Right lobe of liver (tissue), 6 donors: ENCODE measurements around the gene HELZ. TPM values are rescaled to one million over a fixed set of nuclear protein-coding genes. Genes with fewer than 3 reads are reported as not detected.
"Not testable (repeated sequence)": the region's sequence is repeated elsewhere in the genome, so short reads cannot be mapped to it uniquely, and the experiment has no call there.

Source experiments
- ATAC-seq, 4 donors: fragments of 200-7000 bp; cut with Tn5 transposase; one replicate each; pipeline ENCODE4 v1.9.1; 2020; ENCODE audit warnings: mild to moderate bottlenecking in 4 of 4, moderate library complexity in 4 of 4
- DNase-seq, 3 donors: peaks; one replicate each; pipeline ENCODE4 v3.0.0-alpha.2; 2020
- H3K27ac ChIP-seq, 3 donors: fragments of 200-600 bp; one replicate each; pipeline ENCODE4 v1.8.0; 2022
- H3K27me3 ChIP-seq, 2 donors: fragments of 200-600 bp; one replicate each; pipeline ENCODE4 v1.8.0; 2022
- H3K36me3 ChIP-seq, 4 donors: fragments of 200-600 bp; sonication (generic) in 1 of 4; one replicate each; pipeline versions ENCODE4 v1.5.1 to v1.8.0; 2017 to 2022; ENCODE audit warnings: control low read depth in 1 of 4
- H3K4me1 ChIP-seq, 4 donors: fragments of 200-600 bp; sonication (generic) in 1 of 4; one replicate each; pipeline versions ENCODE4 v1.5.1 to v1.8.0; 2017 to 2022; ENCODE audit warnings: control low read depth in 1 of 4
- H3K4me3 ChIP-seq, 3 donors: fragments of 200-600 bp; one replicate each; pipeline ENCODE4 v1.8.0; 2022
- H3K9me3 ChIP-seq, 4 donors: fragments of 200-600 bp; sonication (generic) in 1 of 4; one replicate each; pipeline versions ENCODE4 v1.5.1 to v1.8.0; 2017 to 2022; ENCODE audit warnings: control low read depth in 1 of 4
- CTCF ChIP-seq, 4 donors: fragments of 200-600 bp in 3 of 4; fragments of 450-650 bp in 1 of 4; IDR thresholded peaks; one replicate each; pipeline versions ENCODE4 v1.5.1 to v1.8.0; 2016 to 2022; ENCODE audit warnings: antibody characterized with exemption in 4 of 4, mild to moderate bottlenecking in 2 of 4
- POLR2A ChIP-seq: fragments of 450-650 bp; IDR thresholded peaks from one replicate; pipeline ENCODE4 v1.6.1; 2017; ENCODE audit warnings: antibody characterized with exemption, mild to moderate bottlenecking
- WGBS: methylation state at CpG from one replicate; pipeline ENCODE4 v1.1.6; 2018; ENCODE audit warnings: low coverage, low lambda C conversion rate; ENCODE audit not compliant: insufficient coverage; ENCODE audit errors: missing lambda C conversion rate; 5-methylcytosine and 5-hydroxymethylcytosine counted together
- intact Hi-C, 2 donors: fragments of 100-400 bp; cut with DNase I; formaldehyde crosslinking; loops; one replicate each; pipeline versions ENCODE4 v1.11.2 to v1.14.1; 2022
- total RNA-seq, 6 experiments: library from RNA; depleted of rRNA in 2 of 6; stranded (reverse); fragments of >200 nt in 2 of 6; fragmentation: NEBNext Ultra II Directional in 3 of 6; extraction: Animal tissue kit (Norgen Biotek cat#: 25700) in 3 of 6; gene quantifications; one replicate each; pipeline versions ENCODE4 v1.1.0 to v1.2.4, GENCODE V29; 2016 to 2023
- donor health status: DM: no; HTN: yes; CAD: no.
- donor health status: DM: no; HTN: no; CAD: no.
- donor health status: DM: no; HTN: no; CAD: no.
- donor health status: DM: no; HTN: yes; CAD: no.
- donor health status: DM: no; HTN: yes; CAD: no.

Gene HELZ
- total RNA-seq, 6 experiments from 2014 or later = 24.2 to 33.6 (median 30.9) TPM

GRCh38 chr17:67203818-67204217, 41.2 kb downstream of the HELZ start:
- intact Hi-C loops = no loop called here
- no peak for DNase-seq

GRCh38 chr17:67202503-67202902, 42.5 kb downstream of the HELZ start:
- ATAC-seq (no peak), DNase-seq (no peak)
- peaks cover 0 to 33% (median 5%) of the 10 kb centered on the region in 4 donors for H3K36me3 ChIP-seq
- no peaks in the 10 kb centered on the region for H3K4me1 ChIP-seq
- no peak overlapping the region for H3K27ac ChIP-seq
- no peak overlapping the region for H3K4me3 ChIP-seq
- no peaks in the 10 kb centered on the region for H3K27me3 ChIP-seq
- no peak for TF ChIP-seq CTCF (IDR thresholded peaks at IDR 0.05)
- no peak for TF ChIP-seq POLR2A
- 90% methylated on average over 1 of the region's 1 CpG for WGBS
- intact Hi-C loops = no loop called here
- no peaks in the 10 kb centered on the region for H3K9me3 ChIP-seq

More at GRCh38 chr17:67203818-67204217, 41.2 kb downstream of the HELZ start:
- Histone ChIP-seq H3K9me3 (no peaks in the 10 kb centered on the region), H3K4me1 (no peaks in the 10 kb centered on the region), H3K4me3 (no peak overlapping the region), H3K36me3 (peaks cover 0 to 33% (median 5%) of the 10 kb centered on the region in 4 donors), H3K27me3 (no peaks in the 10 kb centered on the region), H3K27ac (no peak overlapping the region)
- no peak for ATAC-seq
- TF ChIP-seq POLR2A (no peak), CTCF (IDR thresholded peaks at IDR 0.05) (no peak)

GRCh38 chr17:67200727-67201301, 44.2 kb downstream of the HELZ start:
- WGBS = 94% methylated on average over 4 of the region's 4 CpGs
- DNase-seq = no peak
- intact Hi-C loops = no loop called here
- H3K4me3 ChIP-seq = no peak overlapping the region
- H3K27ac ChIP-seq = no peak overlapping the region
- peaks cover 0 to 33% (median 5%) of the 10 kb centered on the region in 4 donors for H3K36me3 ChIP-seq
- H3K4me1 ChIP-seq = no peaks in the 10 kb centered on the region
- no peaks in the 10 kb centered on the region for H3K9me3 ChIP-seq
- peak; percentile 36 to 60 (median 49) for ATAC-seq
- no peak for TF ChIP-seq POLR2A
- peak; percentile 32 to 44 (median 38) for TF ChIP-seq CTCF (IDR thresholded peaks at IDR 0.05)
- no peaks in the 10 kb centered on the region for H3K27me3 ChIP-seq

GRCh38 chr17:67198131-67198530, 46.9 kb downstream of the HELZ start:
- no peaks in the 10 kb centered on the region for H3K27me3 ChIP-seq
- DNase-seq (no peak), ATAC-seq (no peak)
- TF ChIP-seq CTCF (IDR thresholded peaks at IDR 0.05) = no peak
- no peak for TF ChIP-seq POLR2A
- H3K27ac ChIP-seq = no peak overlapping the region
- WGBS = 57% methylated on average over 3 of the region's 3 CpGs
- H3K4me3 ChIP-seq = no peak overlapping the region
- no peaks in the 10 kb centered on the region for H3K9me3 ChIP-seq
- peaks cover 0 to 32% (median 5%) of the 10 kb centered on the region in 4 donors for H3K36me3 ChIP-seq
- intact Hi-C loops = no loop called here
- H3K4me1 ChIP-seq = peaks cover 0 to 13% (median 0%) of the 10 kb centered on the region in 4 donors

GRCh38 chr17:67197023-67197422, 48.0 kb downstream of the HELZ start:
- H3K27me3 ChIP-seq, intact Hi-C loops, H3K27ac ChIP-seq, H3K4me3 ChIP-seq, H3K9me3 ChIP-seq, DNase-seq, ATAC-seq: not testable (repeated sequence)
- Histone ChIP-seq H3K36me3 (peaks cover 0 to 21% (median 5%) of the 10 kb centered on the region in 4 donors), H3K4me1 (peaks cover 0 to 13% (median 0%) of the 10 kb centered on the region in 4 donors)
- WGBS = 68% methylated on average over 3 of the region's 3 CpGs
